GM12878 (cell line): ENCODE data around the gene ANO7. TPM values are rescaled to one million over a fixed set of nuclear protein-coding genes. Genes with fewer than 3 reads are reported as not detected.

ENCODE experiments used
- ATAC-seq: fragments of 200-7000 bp; cut with Tn5 transposase; 3 replicates; pipeline ENCODE4 v1.9.1; 2020; ENCODE audit warnings: mild to moderate bottlenecking, moderate library complexity
- BruUV-seq: library from RNA; stranded (reverse); fragments of 400-500 nt; replicated peaks from 2 replicates; lab custom pipeline; 2021; lab: Mats Ljungman, UMichigan
- CTCF ChIA-PET: fragments of 300-600 bp; sonication (Branson Sonifier 250); formaldehyde crosslinking; extraction: SDS; loops from one replicate; lab custom pipeline; 2021; ENCODE audit warnings: inconsistent platforms; lab: Yijun Ruan, JAX
- POLR2A ChIA-PET: fragments of 350-600 bp; formaldehyde crosslinking; extraction: SDS; loops from one replicate; lab custom pipeline; 2021; ENCODE audit warnings: inconsistent platforms; lab: Charles Lee
- RAD21 ChIA-PET: fragments of 300-600 bp; sonication (Branson Sonifier 250); formaldehyde crosslinking; loops from one replicate; lab custom pipeline; 2023; ENCODE audit warnings: antibody characterized with exemption; ENCODE audit not compliant: unreplicated experiment; lab: Charles Lee
- SMC1A ChIA-PET: fragments of 300-600 bp; sonication (Branson Sonifier 250); formaldehyde crosslinking; loops from one replicate; lab custom pipeline; 2023; ENCODE audit not compliant: unreplicated experiment, uncharacterized antibody; lab: Charles Lee
- DNase-seq: peaks from one replicate; pipeline ENCODE4 v3.0.0-alpha.2; 2011; ENCODE audit warnings: low read depth, low spot score
- FAIRE-seq: peaks from 3 replicates; lab custom pipeline; 2011; peaks lifted over from hg19 to GRCh38; lab: Jason Lieb, UNC
- H2AFZ ChIP-seq: 2 replicates; pipeline ENCODE4 v1.6.0; 2011; ENCODE audit warnings: low read depth, low read length, control low read depth; ENCODE audit not compliant: control insufficient read depth
- H3K27ac ChIP-seq: 2 replicates; pipeline ENCODE4 v1.5.1; 2011; ENCODE audit warnings: control low read depth; ENCODE audit not compliant: control insufficient read depth, insufficient read depth
- H3K27me3 ChIP-seq, 2 experiments: replicated peaks in 1 of 2; 2 replicates each; pipeline versions ENCODE4 v1.6.0 to v1.6.1; 2011; ENCODE audit warnings: low read length in 1 of 2; ENCODE audit not compliant: control insufficient read depth in 2 of 2, insufficient read depth in 2 of 2
- H3K36me3 ChIP-seq, 2 experiments: 2 replicates each; pipeline ENCODE4 v1.5.1; 2011; ENCODE audit warnings: low read length in 1 of 2; ENCODE audit not compliant: control insufficient read depth in 2 of 2, insufficient read depth in 2 of 2
- H3K4me1 ChIP-seq: 2 replicates; pipeline ENCODE4 v1.6.1; 2011; ENCODE audit warnings: mild to moderate bottlenecking, low read length, moderate library complexity, mixed read lengths; ENCODE audit not compliant: control insufficient read depth, insufficient read depth
- H3K4me2 ChIP-seq: 2 replicates; pipeline ENCODE4 v1.6.0; 2011; ENCODE audit warnings: control low read depth; ENCODE audit not compliant: control insufficient read depth, insufficient read depth
- H3K4me3 ChIP-seq: fragments of 200-600 bp; sonication (generic); 2 replicates; pipeline ENCODE4 v1.5.1; 2016
- H3K79me2 ChIP-seq: 2 replicates; pipeline ENCODE4 v1.6.0; 2011; ENCODE audit warnings: low read length; ENCODE audit not compliant: control insufficient read depth, insufficient read depth
- H3K9ac ChIP-seq: 2 replicates; pipeline ENCODE4 v1.8.0; 2011; ENCODE audit warnings: low read length, control low read depth, mixed read lengths; ENCODE audit not compliant: control insufficient read depth, insufficient read depth
- H3K9me3 ChIP-seq: replicated peaks from 3 replicates; pipeline ENCODE4 v1.5.1; 2011; ENCODE audit warnings: mild to moderate bottlenecking, low read length; ENCODE audit not compliant: control insufficient read depth, insufficient read depth
- H4K20me1 ChIP-seq: 2 replicates; pipeline ENCODE4 v1.6.0; 2011; ENCODE audit not compliant: control insufficient read depth, insufficient read depth
- BACH1 ChIP-seq: fragments of 450-650 bp; IDR thresholded peaks from 2 replicates; pipeline ENCODE4 v1.6.1; 2017; ENCODE audit warnings: mild to moderate bottlenecking, borderline replicate concordance
- CHD4 ChIP-seq: fragments of 200-600 bp; sonication (generic); IDR thresholded peaks from 2 replicates; pipeline ENCODE4 v1.6.1; 2016; ENCODE audit warnings: mild to moderate bottlenecking
- NFIC ChIP-seq: IDR thresholded peaks from 2 replicates; pipeline ENCODE4 v1.6.1; 2012; ENCODE audit warnings: low read depth, mild to moderate bottlenecking, inconsistent platforms, low read length, moderate library complexity
- POLR2A ChIP-seq: IDR thresholded peaks from 2 replicates; pipeline ENCODE4 v1.6.1; 2011; ENCODE audit warnings: low read depth, mild to moderate bottlenecking, low read length
- RAD51 ChIP-seq: fragments of 450-650 bp; IDR thresholded peaks from 2 replicates; pipeline ENCODE4 v1.6.1; 2016; ENCODE audit warnings: moderate library complexity, mild to moderate bottlenecking, inconsistent platforms
- YBX1 ChIP-seq: fragments of 450-650 bp; IDR thresholded peaks from 2 replicates; pipeline ENCODE4 v1.6.1; 2016; ENCODE audit warnings: antibody characterized with exemption
- ZNF384 ChIP-seq: IDR thresholded peaks from 2 replicates; pipeline ENCODE4 v1.6.1; 2012; ENCODE audit warnings: low read depth, mild to moderate bottlenecking, low read length, improper control_type of control experiment, borderline replicate concordance
- WGBS: methylation state at CpG from one replicate; pipeline ENCODE4 v1.1.6; 2016; ENCODE audit warnings: low lambda C conversion rate; ENCODE audit not compliant: insufficient replicate concordance, insufficient coverage; ENCODE audit errors: missing lambda C conversion rate; 5-methylcytosine and 5-hydroxymethylcytosine counted together
- in situ Hi-C: fragments of 300-500 bp; cut with MboI; formaldehyde crosslinking; loops from 9 replicates; pipeline ENCODE4 v1.14.3; 2018; ENCODE audit warnings: mixed read lengths
- intact Hi-C: fragments of 100-400 bp; cut with micrococcal nuclease; formaldehyde crosslinking; loops from one replicate; pipeline ENCODE4 v1.14.2; 2022; ENCODE audit not compliant: unreplicated experiment
- polyA plus RNA-seq, 11 experiments: library from polyadenylated mRNA; depleted of rRNA in 4 of 11; unstranded in 6 of 11; stranded (reverse) in 5 of 11; fragments of >200 nt; fragmentation: Nextera tagmentation in 4 of 11; fragmentation: Illumina TruSeq in 1 of 11; extraction: Ambion mirVana in 4 of 11; extraction: Trizol in 1 of 11; gene quantifications; 1 replicate in 1 of 11; 2 replicates in 10 of 11; pipeline versions ENCODE4 v1.2.1 to v1.2.3, GENCODE V29; 2011 to 2016; ENCODE audit warnings: inconsistent platforms in 2 of 11, missing spikeins in 2 of 11, low read depth in 1 of 11
- total RNA-seq, 4 experiments: library from RNA; depleted of rRNA in 3 of 4; stranded (reverse); fragments of >200 nt in 3 of 4; fragmentation: Illumina TruSeq in 1 of 4; extraction: Trizol in 1 of 4; gene quantifications; 2 replicates each; pipeline versions ENCODE4 v1.2.1 to v1.2.3, GENCODE V29; 2013 to 2021

Gene ANO7
- total and polyA plus RNA-seq, 10 of the 15 experiments (the other 5 are each of a cell fraction or from before 2014, with no cell fraction given): 0.08 to 1.4 (median 0.44) TPM

- no TSS peak for BruUV-seq
These were observed 37.1 kb downstream of the ANO7 start for GRCh38 chr2:241225545-241225944.

GRCh38 chr2:241225983-241226382 is 37.5 kb downstream of the ANO7 start:
- Histone ChIP-seq H3K4me2 (no peak overlapping the region), H3K27ac (no peak overlapping the region), H3K36me3 (peaks cover 17 to 28% of the 10 kb centered on the region in 2 experiments), H3K27me3 (no peaks in the 10 kb centered on the region), H3K4me3 (no peak overlapping the region), H3K79me2 (no peaks in the 10 kb centered on the region), H4K20me1 (no peaks in the 10 kb centered on the region), H3K9me3 (no peaks in the 10 kb centered on the region), H3K4me1 (no peaks in the 10 kb centered on the region), H2AFZ (no peak overlapping the region), H3K9ac (no peak overlapping the region)
- intact Hi-C loops (no loop called here), in situ Hi-C loops (no loop called here)
- ChIA-PET POLR2A (no interaction called here), CTCF (no interaction called here), SMC1A (no interaction called here), RAD21 (no interaction called here)
- ATAC-seq: no peak
- no peak for TF ChIP-seq NFIC
- TF ChIP-seq POLR2A: peak; percentile 59
- no peak for TF ChIP-seq RAD51
- TF ChIP-seq YBX1: no peak
- no peak for DNase-seq
- WGBS: 95% methylated on average over 16 of the region's 16 CpGs
- FAIRE-seq: no peak
- BruUV-seq: no TSS peak

More at GRCh38 chr2:241225545-241225944, 37.1 kb downstream of the ANO7 start:
- POLR2A ChIA-PET: no interaction called here
- 95% methylated on average over 16 of the region's 16 CpGs for WGBS
- RAD21 ChIA-PET: no interaction called here
- H3K4me3 ChIP-seq: no peak overlapping the region
- H4K20me1 ChIP-seq: no peaks in the 10 kb centered on the region
- H3K4me1 ChIP-seq: no peaks in the 10 kb centered on the region
- no peak overlapping the region for H3K9ac ChIP-seq
- no peak overlapping the region for H3K4me2 ChIP-seq
- SMC1A ChIA-PET: no interaction called here
- H3K36me3 ChIP-seq: peaks cover 15 to 26% of the 10 kb centered on the region in 2 experiments
- no peaks in the 10 kb centered on the region for H3K27me3 ChIP-seq
- intact Hi-C loops (no loop called here), in situ Hi-C loops (no loop called here)
- DNase-seq (no peak), FAIRE-seq (no peak), ATAC-seq (no peak)
- no peaks in the 10 kb centered on the region for H3K9me3 ChIP-seq
- no peaks in the 10 kb centered on the region for H3K79me2 ChIP-seq
- TF ChIP-seq ZNF384: no peak
- no peak for TF ChIP-seq CHD4
- TF ChIP-seq BACH1: no peak
- no peak overlapping the region for H2AFZ ChIP-seq
- H3K27ac ChIP-seq: no peak overlapping the region
- CTCF ChIA-PET: no interaction called here
